Smooth muscle cell (in vitro differentiated cells): Measurements from ENCODE around the gene UBE2O. TPM values are rescaled to one million over a fixed set of nuclear protein-coding genes. Genes with fewer than 3 reads are reported as not detected.

Source experiments
- DNase-seq: peaks from one replicate; lab custom pipeline; 2025; ENCODE audit not compliant: unreplicated experiment; lab: John Stamatoyannopoulos, UW
- H2AFZ ChIP-seq: fragments of 200-600 bp; sonication (generic); 2 replicates; pipeline ENCODE4 v1.6.0; 2016; ENCODE audit warnings: antibody characterized with exemption, low read depth, mild to moderate bottlenecking
- H3F3A ChIP-seq: fragments of 200-600 bp; sonication (generic); 2 replicates; pipeline ENCODE4 v1.6.0; 2017; ENCODE audit warnings: antibody characterized with exemption, low read depth
- H3K27ac ChIP-seq: fragments of 200-600 bp; sonication (generic); 2 replicates; pipeline ENCODE4 v1.5.1; 2016; ENCODE audit warnings: low read depth, mild to moderate bottlenecking
- H3K27me3 ChIP-seq: fragments of 200-600 bp; sonication (generic); 2 replicates; pipeline ENCODE4 v1.6.1; 2016; ENCODE audit warnings: low read depth, mild to moderate bottlenecking
- H3K36me3 ChIP-seq: fragments of 200-600 bp; sonication (generic); 2 replicates; pipeline ENCODE4 v1.5.1; 2016; ENCODE audit warnings: low read depth
- H3K4me1 ChIP-seq: fragments of 200-600 bp; sonication (generic); 2 replicates; pipeline ENCODE4 v1.5.1; 2016; ENCODE audit warnings: low read depth
- H3K4me2 ChIP-seq: fragments of 200-600 bp; sonication (generic); 2 replicates; pipeline ENCODE4 v1.6.0; 2016; ENCODE audit warnings: mild to moderate bottlenecking
- H3K4me3 ChIP-seq: fragments of 200-600 bp; sonication (generic); 2 replicates; pipeline ENCODE4 v1.5.1; 2016; ENCODE audit warnings: mild to moderate bottlenecking
- H3K79me2 ChIP-seq: fragments of 200-600 bp; sonication (generic); 2 replicates; pipeline ENCODE4 v1.6.0; 2016; ENCODE audit warnings: low read depth, mild to moderate bottlenecking
- H3K9ac ChIP-seq: fragments of 200-600 bp; sonication (generic); 2 replicates; pipeline ENCODE4 v1.6.0; 2016; ENCODE audit warnings: low read depth
- H3K9me3 ChIP-seq: fragments of 200-600 bp; sonication (generic); replicated peaks from 2 replicates; pipeline ENCODE4 v1.5.1; 2016; ENCODE audit warnings: low read depth
- H4K20me1 ChIP-seq: fragments of 200-600 bp; sonication (generic); 2 replicates; pipeline ENCODE4 v1.6.0; 2016; ENCODE audit warnings: low read depth
- whole genome bisulfite sequencing: methylation state at CpG from one replicate; pipeline ENCODE4 v1.1.7; 2016; ENCODE audit warnings: low lambda C conversion rate; 5-methylcytosine and 5-hydroxymethylcytosine counted together
- polyA plus RNA-seq: library from polyadenylated mRNA; unstranded; fragments of >200 nt; fragmentation: Nextera tagmentation; extraction: Ambion mirVana; gene quantifications from 2 replicates; pipeline ENCODE4 v1.2.1, GENCODE V29; 2016
- total RNA-seq: library from RNA; depleted of rRNA; stranded (reverse); fragments of >200 nt; gene quantifications from 2 replicates; pipeline ENCODE4 v1.2.3, GENCODE V29; 2014
- TF ChIP-seq, protein P1 (sequence below): fragments of 200-600 bp; sonication (generic); IDR thresholded peaks from 2 replicates; pipeline ENCODE4 v1.5.1; 2017; ENCODE audit warnings: borderline replicate concordance, mild to moderate bottlenecking, antibody characterized with exemption; ENCODE audit not compliant: insufficient read depth, poor library complexity, severe bottlenecking

Gene UBE2O
- total and polyA plus RNA-seq, 2 experiments from 2014 or later, result 10.1 to 12.1 TPM

DNA sequence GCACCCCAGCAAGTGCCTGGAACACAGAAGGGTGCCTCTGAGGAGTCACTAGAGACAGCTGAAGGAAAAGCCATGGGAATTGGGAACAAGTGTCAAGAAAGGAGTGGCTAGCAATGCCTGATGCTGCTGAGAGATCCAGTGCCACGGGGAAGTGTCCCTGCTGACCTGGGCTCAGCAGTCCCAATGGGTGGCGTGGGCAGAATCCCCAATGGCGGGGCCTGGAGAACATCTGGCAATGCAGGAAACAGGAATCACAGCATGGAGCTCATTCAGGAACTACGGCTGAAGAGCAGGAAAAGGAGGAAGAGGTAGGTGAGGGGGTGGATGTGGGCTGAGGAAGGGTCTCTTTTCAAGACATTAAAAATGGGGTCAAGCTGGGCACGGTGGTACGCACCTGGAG lies 30.1 kb downstream of the UBE2O start:
- Histone ChIP-seq H3K9me3 (no peaks in the 10 kb centered on the region), H3K79me2 (peaks cover 34% of the 10 kb centered on the region), H3K27ac (no peak overlapping the region), H3K4me1 (no peaks in the 10 kb centered on the region), H3K4me2 (no peak overlapping the region), H3K27me3 (no peaks in the 10 kb centered on the region), H2AFZ (no peak overlapping the region), H3K9ac (no peak overlapping the region), H3K36me3 (no peaks in the 10 kb centered on the region), H3K4me3 (no peak overlapping the region), H3F3A (no peaks in the 10 kb centered on the region), H4K20me1 (peaks cover 97% of the 10 kb centered on the region)
- TF ChIP-seq, protein P1, sequence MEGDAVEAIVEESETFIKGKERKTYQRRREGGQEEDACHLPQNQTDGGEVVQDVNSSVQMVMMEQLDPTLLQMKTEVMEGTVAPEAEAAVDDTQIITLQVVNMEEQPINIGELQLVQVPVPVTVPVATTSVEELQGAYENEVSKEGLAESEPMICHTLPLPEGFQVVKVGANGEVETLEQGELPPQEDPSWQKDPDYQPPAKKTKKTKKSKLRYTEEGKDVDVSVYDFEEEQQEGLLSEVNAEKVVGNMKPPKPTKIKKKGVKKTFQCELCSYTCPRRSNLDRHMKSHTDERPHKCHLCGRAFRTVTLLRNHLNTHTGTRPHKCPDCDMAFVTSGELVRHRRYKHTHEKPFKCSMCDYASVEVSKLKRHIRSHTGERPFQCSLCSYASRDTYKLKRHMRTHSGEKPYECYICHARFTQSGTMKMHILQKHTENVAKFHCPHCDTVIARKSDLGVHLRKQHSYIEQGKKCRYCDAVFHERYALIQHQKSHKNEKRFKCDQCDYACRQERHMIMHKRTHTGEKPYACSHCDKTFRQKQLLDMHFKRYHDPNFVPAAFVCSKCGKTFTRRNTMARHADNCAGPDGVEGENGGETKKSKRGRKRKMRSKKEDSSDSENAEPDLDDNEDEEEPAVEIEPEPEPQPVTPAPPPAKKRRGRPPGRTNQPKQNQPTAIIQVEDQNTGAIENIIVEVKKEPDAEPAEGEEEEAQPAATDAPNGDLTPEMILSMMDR, result no peak
- 99% methylated on average over 6 of the region's 6 CpGs for WGBS
- no peak for DNase-seq

DNA sequence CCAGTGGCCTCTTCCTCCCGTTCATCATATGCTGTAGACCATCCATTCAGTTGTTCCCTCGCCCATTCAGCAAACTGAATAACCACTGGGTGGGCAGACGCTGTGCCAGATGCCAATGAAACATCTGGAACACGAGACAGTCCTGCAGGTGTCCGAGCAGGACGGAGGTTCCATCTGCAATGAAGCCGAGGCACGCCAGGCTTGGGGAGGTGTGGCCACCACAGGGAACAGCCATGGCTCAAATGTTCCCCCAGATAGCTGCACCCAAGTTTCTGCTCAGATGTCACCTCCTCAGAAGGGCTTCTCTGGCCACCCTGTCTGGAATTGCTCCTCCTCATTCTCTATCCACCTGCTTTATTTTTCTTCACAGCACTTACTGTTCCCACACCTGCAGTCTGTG lies 30.5 kb downstream of the UBE2O start:
- Histone ChIP-seq H3K36me3 (no peaks in the 10 kb centered on the region), H3K4me2 (no peak overlapping the region), H3K27ac (no peak overlapping the region), H3K4me3 (no peak overlapping the region), H3K9ac (no peak overlapping the region), H3K4me1 (no peaks in the 10 kb centered on the region), H2AFZ (no peak overlapping the region), H3F3A (no peaks in the 10 kb centered on the region), H3K27me3 (no peaks in the 10 kb centered on the region), H3K9me3 (no peaks in the 10 kb centered on the region), H4K20me1 (peaks cover 97% of the 10 kb centered on the region), H3K79me2 (peaks cover 34% of the 10 kb centered on the region)
- TF ChIP-seq, protein P1, result no peak
- 98% methylated on average over 8 of the region's 8 CpGs for whole genome bisulfite sequencing
- no peak for DNase-seq

DNA sequence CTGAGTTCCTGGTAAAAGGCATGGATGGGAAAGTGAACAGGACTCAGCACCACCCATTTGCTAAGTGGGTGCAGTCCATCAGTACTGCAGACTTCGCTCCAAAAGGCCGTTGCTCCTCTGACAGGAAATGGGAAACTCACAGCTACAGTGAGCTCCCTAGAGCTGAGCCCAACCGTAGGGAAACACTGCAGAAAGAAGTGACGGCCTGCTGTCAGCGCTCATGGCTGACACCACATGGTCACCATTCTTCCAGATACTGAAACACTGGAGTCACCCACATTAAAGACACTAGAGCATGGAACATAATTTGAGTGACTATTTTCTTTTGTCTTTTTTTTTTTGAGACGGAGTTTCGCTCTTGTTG lies 31.9 kb downstream of the UBE2O start:
- no peak overlapping the region for H2AFZ ChIP-seq
- peaks cover 97% of the 10 kb centered on the region for H4K20me1 ChIP-seq
- TF ChIP-seq, protein P1, result no peak
- no peak overlapping the region for H3K4me3 ChIP-seq
- no peaks in the 10 kb centered on the region for H3F3A ChIP-seq
- H3K79me2 ChIP-seq, result peaks cover 34% of the 10 kb centered on the region
- H3K4me1 ChIP-seq, result no peaks in the 10 kb centered on the region
- no peaks in the 10 kb centered on the region for H3K36me3 ChIP-seq
- H3K27ac ChIP-seq, result no peak overlapping the region
- no peaks in the 10 kb centered on the region for H3K27me3 ChIP-seq
- no peak overlapping the region for H3K9ac ChIP-seq
- no peak overlapping the region for H3K4me2 ChIP-seq
- DNase-seq, result no peak
- H3K9me3 ChIP-seq, result no peaks in the 10 kb centered on the region
- WGBS, result 67% methylated on average over 7 of the region's 7 CpGs

- Histone ChIP-seq H2AFZ (no peak overlapping the region), H4K20me1 (peaks cover 97% of the 10 kb centered on the region), H3F3A (no peaks in the 10 kb centered on the region), H3K9ac (no peak overlapping the region), H3K4me1 (no peaks in the 10 kb centered on the region), H3K4me3 (no peak overlapping the region), H3K36me3 (no peaks in the 10 kb centered on the region), H3K4me2 (no peak overlapping the region), H3K27me3 (no peaks in the 10 kb centered on the region), H3K79me2 (peaks cover 30% of the 10 kb centered on the region), H3K9me3 (no peaks in the 10 kb centered on the region), H3K27ac (no peak overlapping the region)
- TF ChIP-seq, protein P1, result no peak
- WGBS, result 90% methylated on average over 10 of the region's 10 CpGs
- DNase-seq, result no peak
Observed at GRCh38 chr17:76420356-76421043, 32.5 kb downstream of the UBE2O start.
